PFSK-1 (cell line): Measurements from ENCODE around the gene TNNI3.

Experiments used
- FOXP2 ChIP-seq: optimal IDR thresholded peaks from 2 replicates; pipeline ENCODE3; 2011; ENCODE audit warnings: borderline replicate concordance, control low read depth, inconsistent platforms; ENCODE audit not compliant: insufficient read depth; ENCODE audit errors: extremely low read length, extremely low read depth
- POLR2AphosphoS5 ChIP-seq: IDR thresholded peaks from 2 replicates; pipeline ENCODE4 v1.6.1; 2012; ENCODE audit warnings: low read depth, mild to moderate bottlenecking, control low read depth, low read length, moderate library complexity
- SIN3A ChIP-seq: IDR thresholded peaks from 2 replicates; pipeline ENCODE4 v1.6.1; 2012; ENCODE audit warnings: mild to moderate bottlenecking, low read length, moderate library complexity, borderline replicate concordance; ENCODE audit not compliant: insufficient read depth
- TAF1 ChIP-seq: IDR thresholded peaks from 2 replicates; pipeline ENCODE4 v1.6.1; 2012; ENCODE audit warnings: low read length, control low read depth, borderline replicate concordance; ENCODE audit not compliant: insufficient read depth
- TF ChIP-seq, protein P1 (sequence below), 2 experiments: IDR thresholded peaks; 2 replicates each; pipeline versions ENCODE4 v1.6.1 to v1.8.0; 2011 to 2012; ENCODE audit warnings: low read depth in 2 of 2, low read length in 2 of 2, control low read depth in 1 of 2, inconsistent platforms in 1 of 2, mild to moderate bottlenecking in 1 of 2, moderate library complexity in 1 of 2; ENCODE audit not compliant: insufficient read depth in 1 of 2

Gene TNNI3

DNA sequence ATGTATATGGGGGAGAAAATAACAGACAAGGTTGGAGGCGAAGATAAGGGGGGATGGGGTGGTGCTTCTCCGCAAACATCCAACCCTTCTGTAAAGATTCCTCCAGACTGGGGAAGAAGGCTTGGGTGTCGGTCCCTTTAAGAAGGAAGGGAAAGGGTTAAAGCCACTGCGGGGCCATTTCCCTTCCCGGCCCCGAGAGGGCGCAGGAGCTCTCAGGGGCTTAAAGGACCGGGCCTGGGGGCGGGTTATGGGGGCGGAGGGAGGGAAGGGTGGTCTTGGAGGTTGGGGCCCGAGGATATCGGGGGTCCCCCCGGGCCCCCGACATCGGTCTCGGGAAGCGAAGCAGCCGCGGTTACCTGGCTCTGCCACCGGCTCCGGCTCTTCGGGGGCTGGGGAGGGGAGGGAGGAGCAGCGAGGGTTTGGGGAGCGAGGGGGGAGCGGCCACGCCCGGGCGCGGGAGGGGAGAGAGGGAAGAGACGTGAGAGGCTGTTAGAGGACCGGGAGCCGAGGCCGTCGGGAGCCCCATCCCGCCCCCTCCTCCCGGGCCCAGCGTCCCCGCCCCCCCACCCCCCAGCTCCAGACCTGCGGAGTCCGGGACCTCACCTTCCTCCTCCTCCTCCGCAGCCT is 11.3 kb downstream of the TNNI3 start:
- TF ChIP-seq FOXP2 = no peak
- no peak for TF ChIP-seq SIN3A
- TF ChIP-seq, protein P1, sequence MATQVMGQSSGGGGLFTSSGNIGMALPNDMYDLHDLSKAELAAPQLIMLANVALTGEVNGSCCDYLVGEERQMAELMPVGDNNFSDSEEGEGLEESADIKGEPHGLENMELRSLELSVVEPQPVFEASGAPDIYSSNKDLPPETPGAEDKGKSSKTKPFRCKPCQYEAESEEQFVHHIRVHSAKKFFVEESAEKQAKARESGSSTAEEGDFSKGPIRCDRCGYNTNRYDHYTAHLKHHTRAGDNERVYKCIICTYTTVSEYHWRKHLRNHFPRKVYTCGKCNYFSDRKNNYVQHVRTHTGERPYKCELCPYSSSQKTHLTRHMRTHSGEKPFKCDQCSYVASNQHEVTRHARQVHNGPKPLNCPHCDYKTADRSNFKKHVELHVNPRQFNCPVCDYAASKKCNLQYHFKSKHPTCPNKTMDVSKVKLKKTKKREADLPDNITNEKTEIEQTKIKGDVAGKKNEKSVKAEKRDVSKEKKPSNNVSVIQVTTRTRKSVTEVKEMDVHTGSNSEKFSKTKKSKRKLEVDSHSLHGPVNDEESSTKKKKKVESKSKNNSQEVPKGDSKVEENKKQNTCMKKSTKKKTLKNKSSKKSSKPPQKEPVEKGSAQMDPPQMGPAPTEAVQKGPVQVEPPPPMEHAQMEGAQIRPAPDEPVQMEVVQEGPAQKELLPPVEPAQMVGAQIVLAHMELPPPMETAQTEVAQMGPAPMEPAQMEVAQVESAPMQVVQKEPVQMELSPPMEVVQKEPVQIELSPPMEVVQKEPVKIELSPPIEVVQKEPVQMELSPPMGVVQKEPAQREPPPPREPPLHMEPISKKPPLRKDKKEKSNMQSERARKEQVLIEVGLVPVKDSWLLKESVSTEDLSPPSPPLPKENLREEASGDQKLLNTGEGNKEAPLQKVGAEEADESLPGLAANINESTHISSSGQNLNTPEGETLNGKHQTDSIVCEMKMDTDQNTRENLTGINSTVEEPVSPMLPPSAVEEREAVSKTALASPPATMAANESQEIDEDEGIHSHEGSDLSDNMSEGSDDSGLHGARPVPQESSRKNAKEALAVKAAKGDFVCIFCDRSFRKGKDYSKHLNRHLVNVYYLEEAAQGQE (IDR thresholded peaks at IDR 0.05; ENCODE audit: insufficient read depth in 1 of 2, low read depth in 2 of 2, low read length in 2 of 2) = no peak
- TF ChIP-seq POLR2AphosphoS5 = no peak
- TF ChIP-seq TAF1 = no peak

DNA sequence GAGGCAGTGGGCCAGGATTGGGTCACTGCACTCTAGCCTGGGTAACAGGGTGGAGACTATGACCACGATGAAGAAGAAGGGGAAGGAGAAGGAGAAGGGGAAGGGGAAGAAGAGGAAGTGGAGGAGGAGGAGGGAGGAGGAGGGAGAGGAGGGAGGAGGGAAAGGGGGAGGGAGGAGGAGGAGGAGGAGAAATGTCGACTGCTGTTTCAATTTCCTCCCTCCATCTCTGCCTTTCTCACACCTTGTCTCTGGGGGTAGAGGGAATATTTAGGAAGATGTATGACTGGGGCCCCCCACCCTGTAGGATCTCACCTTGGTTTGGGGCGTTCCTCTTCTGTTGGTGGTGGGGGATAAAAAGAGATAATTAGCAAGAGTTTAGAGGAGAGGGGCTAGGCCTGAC is 12.3 kb downstream of the TNNI3 start:
- TF ChIP-seq FOXP2 (no peak), POLR2AphosphoS5 (no peak), TAF1 (no peak), SIN3A (no peak)
- TF ChIP-seq, protein P1 (IDR thresholded peaks at IDR 0.05; ENCODE audit: insufficient read depth in 1 of 2, low read depth in 2 of 2, low read length in 2 of 2) = no peak

DNA sequence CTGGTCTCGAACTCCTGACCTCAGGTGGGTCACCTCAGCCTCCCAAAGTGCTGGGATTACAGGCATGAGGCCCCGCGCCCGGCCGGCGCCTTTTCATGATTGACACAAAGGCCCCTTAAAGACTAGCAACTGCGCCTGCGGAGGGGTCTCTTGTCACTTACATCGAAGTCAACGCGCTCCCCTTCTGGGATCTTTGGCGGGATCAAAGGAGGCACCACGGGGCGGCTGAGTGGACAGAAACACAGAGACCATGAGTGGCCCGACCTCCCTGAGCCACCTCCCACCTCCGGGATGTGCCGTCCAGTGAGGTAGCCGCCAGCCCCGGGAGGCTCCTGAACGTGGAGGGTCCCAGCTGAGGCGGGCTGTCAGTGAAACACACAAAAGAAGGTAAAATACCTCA is 15.8 kb downstream of the TNNI3 start:
- TF ChIP-seq FOXP2 (no peak), SIN3A (no peak), TAF1 (no peak), POLR2AphosphoS5 (no peak)
- TF ChIP-seq, protein P1 (IDR thresholded peaks at IDR 0.05; ENCODE audit: insufficient read depth in 1 of 2, low read depth in 2 of 2, low read length in 2 of 2) = no peak

DNA sequence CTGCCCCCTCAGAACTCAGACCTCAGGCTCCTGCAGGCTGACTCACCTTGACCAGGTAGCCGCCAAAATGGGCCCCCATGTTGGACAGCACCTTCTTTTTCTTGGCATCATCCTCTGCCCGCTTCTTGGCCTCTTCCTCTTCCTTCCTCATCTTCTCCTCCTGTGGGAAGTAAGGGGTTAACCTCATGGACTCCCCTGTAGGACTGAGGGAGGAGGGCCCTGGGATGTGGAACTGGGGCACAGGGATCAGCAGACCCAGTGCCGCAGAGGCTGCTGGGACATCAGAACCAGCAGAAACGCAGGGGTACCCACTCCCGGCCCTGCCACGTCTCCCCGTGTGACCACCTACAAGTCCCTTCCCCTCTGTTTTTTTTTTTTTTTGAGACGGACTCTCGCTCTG is 19.6 kb downstream of the TNNI3 start:
- TF ChIP-seq POLR2AphosphoS5 = no peak
- TF ChIP-seq, protein P1 (IDR thresholded peaks at IDR 0.05; ENCODE audit: insufficient read depth in 1 of 2, low read depth in 2 of 2, low read length in 2 of 2) = no peak
- no peak for TF ChIP-seq SIN3A
- no peak for TF ChIP-seq TAF1
- no peak for TF ChIP-seq FOXP2
